Activated naive CD4-positive, alpha-beta T cell treated with anti-CD3 and anti-CD28 coated beads, Interleukin-2, amount 50 U/mL, for 16 hours (primary cell): ENCODE data around the gene MTARC2.
"Not testable (repeated sequence)": the region's sequence is repeated elsewhere in the genome, so short reads cannot be mapped to it uniquely, and the experiment has no call there.

Source experiments
- DNase-seq: peaks from one replicate; pipeline ENCODE4 v3.0.0-alpha.2; 2020

MTARC2 gene

GRCh38 chr1:220733086-220733601 lies 15.0 kb upstream of the MTARC2 start:
- peak; percentile 70 for DNase-seq

- no peak for DNase-seq
Measured at GRCh38 chr1:220734571-220735326, 13.4 kb upstream of the MTARC2 start.

- DNase-seq, result not testable (repeated sequence)
Measured at GRCh38 chr1:220736283-220736682, 11.8 kb upstream of the MTARC2 start.

GRCh38 chr1:220741349-220741748 lies 6.8 kb upstream of the MTARC2 start:
- DNase-seq, result no peak

GRCh38 chr1:220741825-220742224 lies 6.3 kb upstream of the MTARC2 start:
- no peak for DNase-seq

- no peak for DNase-seq
Measured at GRCh38 chr1:220742520-220742919, 5.6 kb upstream of the MTARC2 start.

- no peak for DNase-seq
Measured at GRCh38 chr1:220746851-220747250, 1.3 kb upstream of the MTARC2 start.

- no peak for DNase-seq
Measured at GRCh38 chr1:220747437-220748088, 559 bp upstream of the MTARC2 start.

- no peak for DNase-seq
Measured at GRCh38 chr1:220748936-220749335, 814 bp downstream of the MTARC2 start.

- DNase-seq, result no peak
Measured at GRCh38 chr1:220750131-220750515, 2.0 kb downstream of the MTARC2 start.

GRCh38 chr1:220751111-220751510 lies 3.0 kb downstream of the MTARC2 start:
- no peak for DNase-seq

GRCh38 chr1:220754212-220754917 lies 6.2 kb downstream of the MTARC2 start:
- DNase-seq, result no peak

- DNase-seq, result no peak
Measured at GRCh38 chr1:220754918-220755295, 6.8 kb downstream of the MTARC2 start.

- no peak for DNase-seq
Measured at GRCh38 chr1:220755309-220755708, 7.2 kb downstream of the MTARC2 start.

GRCh38 chr1:220757441-220757840 lies 9.3 kb downstream of the MTARC2 start:
- no peak for DNase-seq

- no peak for DNase-seq
Measured at GRCh38 chr1:220759147-220759546, 11.0 kb downstream of the MTARC2 start.

- no peak for DNase-seq
Measured at GRCh38 chr1:220761688-220762427, 13.7 kb downstream of the MTARC2 start.

GRCh38 chr1:220764757-220765156 lies 16.6 kb downstream of the MTARC2 start:
- no peak for DNase-seq

- DNase-seq, result no peak
Measured at GRCh38 chr1:220767312-220768125, 19.4 kb downstream of the MTARC2 start.

- no peak for DNase-seq
Measured at GRCh38 chr1:220768126-220768601, 20.0 kb downstream of the MTARC2 start.

GRCh38 chr1:220769205-220769604 lies 21.1 kb downstream of the MTARC2 start:
- DNase-seq, result no peak
